RCC 7860 (cell line): ENCODE data around the gene GRAMD4.
"Not testable (repeated sequence)": the region's sequence is repeated elsewhere in the genome, so short reads cannot be mapped to it uniquely, and the experiment has no call there.

Experiments used
- DNase-seq: peaks from one replicate; pipeline ENCODE4 v3.0.0-alpha.2; 2015; ENCODE audit warnings: low spot score
- FAIRE-seq: peaks from 2 replicates; lab custom pipeline; 2012; peaks lifted over from hg19 to GRCh38; lab: Jason Lieb, UNC

The GRAMD4 gene

DNA sequence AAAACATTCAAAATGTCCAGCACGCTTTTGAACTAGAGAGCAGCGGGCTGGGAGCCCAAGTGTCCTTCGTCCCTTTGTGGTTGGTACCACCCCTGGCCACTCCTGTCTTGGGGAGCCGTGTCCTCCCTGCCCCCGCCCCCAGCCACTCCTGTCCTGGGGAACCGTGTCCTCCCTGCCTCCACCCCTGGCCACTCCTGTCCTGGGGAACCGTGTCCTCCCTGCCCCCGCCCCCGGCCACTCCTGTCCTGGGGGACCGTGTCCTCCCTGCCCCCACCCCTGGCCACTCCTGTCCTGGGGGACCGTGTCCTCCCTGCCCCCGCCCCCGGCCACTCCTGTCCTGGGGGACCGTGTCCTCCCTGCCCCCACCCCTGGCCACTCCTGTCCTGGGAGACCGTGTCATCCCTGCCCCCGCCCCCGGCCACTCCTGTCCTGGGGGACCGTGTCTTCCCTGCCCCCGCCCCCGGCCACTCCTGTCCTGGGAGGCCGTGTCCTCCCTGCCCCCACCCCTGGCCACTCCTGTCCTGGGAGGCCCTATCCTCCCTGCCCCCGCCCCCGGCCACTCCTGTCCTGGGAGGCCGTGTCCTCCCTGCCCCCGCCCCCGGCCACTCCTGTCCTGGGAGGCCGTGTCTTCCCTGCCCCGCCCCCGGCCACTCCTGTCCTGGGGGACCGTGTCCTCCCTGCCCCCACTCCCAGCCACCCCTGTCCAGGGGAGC lies 14.9 kb downstream of the GRAMD4 start:
- DNase-seq, FAIRE-seq: not testable (repeated sequence)

DNA sequence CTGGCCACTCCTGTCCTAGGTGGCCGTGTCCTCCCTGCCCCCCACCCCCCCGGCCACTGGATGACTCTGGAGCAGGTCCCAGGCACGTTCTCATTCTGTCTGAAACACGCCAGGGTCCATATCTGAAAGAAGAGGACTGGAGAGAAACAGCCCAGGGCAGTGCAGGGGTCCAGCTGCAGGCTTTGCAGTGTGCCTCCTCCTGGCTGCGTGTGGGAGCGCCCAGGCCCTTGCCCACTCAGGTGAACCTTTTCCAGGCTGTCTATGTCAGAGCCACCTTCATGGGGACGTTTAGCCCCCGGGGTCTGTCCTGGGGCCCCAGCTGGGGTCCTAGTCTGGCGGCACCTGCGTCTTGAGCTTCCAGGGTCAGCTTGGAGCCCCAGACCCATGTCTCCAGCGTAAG lies 15.6 kb downstream of the GRAMD4 start:
- FAIRE-seq (no peak), DNase-seq (no peak)

DNA sequence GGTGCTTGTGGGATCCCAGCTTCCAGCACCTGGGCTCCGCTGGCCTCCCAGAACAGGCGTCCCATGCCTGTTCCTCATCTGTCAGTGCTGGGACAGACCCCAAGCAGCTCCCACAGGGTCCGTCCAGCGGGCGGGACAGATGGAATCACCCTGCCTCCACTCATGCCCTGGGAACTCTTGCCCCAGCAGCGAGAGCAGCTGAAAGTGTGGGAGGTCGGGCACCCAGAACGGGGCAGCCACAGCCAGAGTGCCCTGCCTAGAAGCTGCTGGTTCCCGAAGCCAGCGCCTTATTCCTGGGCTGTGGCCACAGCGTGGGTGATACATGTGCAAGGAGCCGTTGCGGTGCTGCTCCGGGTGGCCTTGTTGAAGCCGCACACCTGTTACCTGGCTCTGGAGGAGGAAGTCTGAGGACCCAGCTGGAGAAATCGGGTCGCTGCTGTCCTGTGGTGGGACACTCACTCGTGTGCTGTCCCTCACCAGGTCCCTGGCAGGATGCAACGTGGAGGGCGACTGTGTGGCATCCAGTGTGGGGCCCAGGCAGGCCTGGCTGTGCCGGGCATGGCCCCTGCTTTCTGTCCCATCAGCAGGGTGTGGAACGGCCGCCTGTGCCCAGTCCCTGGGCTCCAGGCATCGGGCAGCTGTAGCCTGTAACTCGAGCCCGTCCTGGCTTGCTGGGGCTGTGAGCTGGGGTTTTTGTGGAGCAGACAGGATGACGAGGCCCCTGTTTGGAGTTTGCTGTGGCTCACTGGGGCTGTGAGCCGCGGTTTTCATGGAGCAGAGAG lies 16.2 kb downstream of the GRAMD4 start:
- no peak for DNase-seq
- no peak for FAIRE-seq

DNA sequence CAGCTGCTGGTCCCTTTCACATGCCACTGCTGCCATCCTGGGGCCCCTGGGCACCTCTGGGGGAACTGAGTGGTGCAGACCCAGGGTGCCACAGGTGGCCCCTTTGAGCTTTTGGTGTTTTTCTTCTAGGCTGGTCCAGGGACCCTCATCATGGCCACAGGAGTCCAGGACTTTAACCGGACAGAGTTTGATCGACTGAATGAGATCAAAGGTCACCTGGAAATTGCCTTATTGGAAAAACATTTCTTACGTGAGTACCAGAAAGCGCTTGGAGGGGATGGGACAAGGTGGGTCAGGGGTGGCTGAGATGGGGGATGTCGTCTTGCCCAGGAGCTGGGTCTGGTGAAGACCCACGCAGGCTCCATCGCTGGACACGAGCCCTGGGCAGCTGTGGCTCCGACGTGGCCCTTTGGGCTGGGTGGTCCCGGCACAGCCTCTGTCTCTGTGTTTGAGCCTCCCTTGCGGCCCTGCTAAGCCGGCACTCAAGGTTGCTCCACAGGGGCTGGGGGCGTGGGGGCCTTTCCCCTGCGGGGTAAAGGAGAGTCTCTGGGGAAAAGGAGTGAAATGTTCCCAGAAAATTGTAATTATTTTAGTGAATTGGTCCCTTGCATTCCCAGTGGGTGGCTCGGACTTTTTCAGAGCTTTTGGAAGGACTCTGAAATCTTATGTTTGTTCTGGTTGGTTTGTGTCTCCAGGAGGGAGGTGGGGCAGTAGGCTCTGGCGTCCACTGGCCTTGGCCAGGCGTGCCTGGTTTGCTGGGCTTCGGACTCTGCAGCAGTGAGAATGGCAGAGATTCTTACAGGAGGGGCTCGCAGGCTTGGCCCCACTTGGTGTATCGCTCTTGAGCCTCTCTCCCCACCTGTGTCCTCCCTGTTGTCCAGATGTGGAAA lies 17.8 kb downstream of the GRAMD4 start:
- DNase-seq (no peak), FAIRE-seq (no peak)

DNA sequence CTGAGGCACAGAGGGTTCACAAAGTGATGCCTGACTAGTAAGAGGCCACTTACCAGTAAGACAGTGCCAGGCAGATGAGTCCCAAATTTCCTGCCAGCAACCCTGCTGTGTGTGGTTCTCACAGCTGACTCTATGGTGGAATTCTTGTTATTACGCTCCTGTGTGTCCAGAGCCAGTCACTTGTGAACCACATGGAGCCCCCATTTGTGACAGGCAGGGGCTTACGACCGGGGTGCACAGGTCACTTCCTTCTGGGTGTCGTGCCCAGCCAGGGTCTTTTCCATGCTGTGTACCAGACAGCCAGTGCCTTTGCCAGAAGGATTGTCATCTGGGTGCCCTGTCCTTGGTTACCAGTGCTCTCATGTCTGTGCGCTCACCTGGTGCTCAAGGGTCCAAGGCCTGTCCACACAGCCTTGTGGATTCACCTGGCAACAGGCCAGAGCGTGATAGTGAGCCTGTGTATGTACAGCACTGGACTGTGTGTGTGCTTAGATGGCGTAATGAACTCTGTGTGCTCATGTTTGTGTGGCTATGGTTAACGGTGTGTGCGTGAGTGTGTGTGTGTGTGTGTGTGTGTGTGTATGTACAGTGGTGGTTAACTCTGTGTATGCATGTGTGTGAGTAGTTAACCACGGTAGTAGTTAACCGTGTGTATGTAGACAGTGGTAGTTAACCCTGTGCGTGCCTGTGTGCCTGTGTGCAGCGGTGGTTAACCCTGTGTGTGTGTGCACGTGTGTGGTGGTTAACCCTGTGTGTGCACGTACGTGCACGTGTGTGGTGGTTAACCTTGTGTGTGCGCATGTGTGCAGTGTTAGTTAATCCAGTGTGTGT lies 18.6 kb downstream of the GRAMD4 start:
- FAIRE-seq = no peak

DNA sequence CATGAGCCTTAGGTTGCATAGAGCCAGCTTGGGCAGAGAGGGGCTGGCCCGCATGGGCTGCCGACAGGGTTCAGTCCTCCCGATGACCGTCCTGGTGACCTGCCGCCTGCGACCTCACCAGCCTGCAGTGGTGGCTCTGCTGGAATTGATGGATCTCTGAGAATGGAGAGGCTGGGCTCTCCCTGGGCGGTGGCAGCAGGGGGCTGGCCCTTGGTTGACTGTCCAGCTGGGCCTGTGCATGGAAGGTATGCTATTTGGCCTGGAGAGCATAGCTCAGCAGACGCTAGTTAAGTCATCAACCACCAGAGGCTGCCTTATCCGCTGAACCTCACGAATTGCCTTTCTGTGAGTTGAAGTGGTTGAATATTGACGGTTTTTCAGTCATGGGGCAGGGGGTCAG lies 19.7 kb downstream of the GRAMD4 start:
- no peak for DNase-seq
- FAIRE-seq = no peak

More for the DNA sequence above, 18.6 kb downstream of the GRAMD4 start:
- no peak for DNase-seq

DNA sequence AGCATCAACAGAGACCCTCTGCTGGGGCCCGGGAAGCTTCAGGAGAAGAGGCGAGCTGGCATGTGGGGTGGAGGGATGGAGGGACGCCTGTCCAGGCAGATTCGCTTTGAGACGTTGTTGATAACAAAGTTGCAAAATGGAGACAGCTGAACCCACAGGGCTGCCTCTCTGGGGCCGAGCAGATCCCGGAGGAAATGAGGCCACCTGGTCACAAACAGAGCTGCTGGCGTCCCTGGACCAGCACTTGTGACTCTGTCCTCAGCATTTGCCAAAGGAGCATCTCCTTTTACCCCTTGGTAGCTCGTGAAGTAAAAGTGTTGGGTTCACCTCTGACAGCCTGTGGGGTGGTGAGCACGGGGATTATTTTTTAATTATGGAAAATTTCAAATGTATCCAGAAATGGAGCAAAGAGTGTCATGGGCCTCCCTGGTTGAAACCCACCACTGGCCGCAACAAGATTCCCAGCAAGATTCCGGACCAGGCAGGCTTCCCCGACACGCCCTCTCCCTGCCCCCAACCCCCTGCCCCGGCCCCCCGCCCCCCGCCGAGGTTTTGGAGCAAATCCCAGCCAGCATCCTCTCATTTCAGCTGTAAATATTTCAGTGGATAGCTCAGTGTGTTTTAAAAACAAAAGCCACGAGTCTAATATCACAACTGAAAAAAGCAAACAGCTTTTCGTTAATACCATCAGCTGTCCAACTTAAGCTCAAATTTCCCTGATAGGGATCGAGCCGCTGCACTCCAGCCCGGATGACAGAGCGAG lies 20.3 kb downstream of the GRAMD4 start:
- FAIRE-seq (no peak), DNase-seq (no peak)

DNA sequence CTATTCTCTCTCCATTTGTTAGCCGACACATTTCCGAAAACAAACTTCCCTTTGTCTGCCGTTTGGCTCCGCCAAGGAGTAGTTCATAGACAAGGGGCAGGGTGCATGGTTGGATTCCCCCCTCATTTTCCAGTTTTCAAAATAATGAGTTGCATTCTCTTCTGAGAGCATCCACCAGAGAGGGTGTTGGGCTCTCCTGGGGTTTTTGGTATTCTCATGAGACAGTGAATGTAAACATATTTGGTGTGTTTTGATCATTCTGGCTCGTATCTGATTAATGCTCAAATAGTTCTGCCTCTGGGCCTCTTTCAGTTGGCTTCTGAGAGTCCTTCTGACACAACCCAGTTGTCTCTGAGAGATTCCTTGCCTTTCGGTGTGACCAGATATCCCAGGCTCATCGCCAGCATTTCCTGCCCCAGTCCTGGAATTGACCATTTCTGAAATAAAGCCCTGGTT lies 21.7 kb downstream of the GRAMD4 start:
- no peak for FAIRE-seq
- DNase-seq = no peak

DNA sequence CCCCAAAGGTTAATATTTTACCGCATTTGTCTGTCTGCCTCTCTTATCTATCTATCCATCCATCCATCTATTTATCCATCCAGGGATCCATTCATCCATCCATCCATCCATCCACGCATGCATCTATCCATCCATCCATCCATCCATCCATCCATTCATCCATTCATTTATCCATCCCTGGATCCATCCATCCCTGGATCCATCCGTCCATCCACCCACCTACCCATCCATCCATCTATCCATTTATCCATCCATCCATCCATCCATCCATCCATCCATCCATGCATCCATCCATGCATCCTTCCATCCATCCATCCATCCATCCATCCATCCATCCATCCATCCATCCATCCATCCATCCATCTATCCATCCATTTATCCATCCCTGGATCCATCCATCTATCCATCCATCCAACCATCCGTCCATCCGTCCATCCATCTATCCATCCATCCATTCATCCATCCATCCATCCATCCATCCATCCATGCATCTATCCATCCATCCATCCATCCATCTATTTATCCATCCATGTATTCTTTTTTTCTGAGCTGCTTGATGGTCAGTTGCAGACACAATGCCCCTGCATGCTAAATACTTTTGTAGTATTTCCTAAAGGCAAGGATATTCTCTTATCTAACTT lies 22.8 kb downstream of the GRAMD4 start:
- DNase-seq, FAIRE-seq: not testable (repeated sequence)

DNA sequence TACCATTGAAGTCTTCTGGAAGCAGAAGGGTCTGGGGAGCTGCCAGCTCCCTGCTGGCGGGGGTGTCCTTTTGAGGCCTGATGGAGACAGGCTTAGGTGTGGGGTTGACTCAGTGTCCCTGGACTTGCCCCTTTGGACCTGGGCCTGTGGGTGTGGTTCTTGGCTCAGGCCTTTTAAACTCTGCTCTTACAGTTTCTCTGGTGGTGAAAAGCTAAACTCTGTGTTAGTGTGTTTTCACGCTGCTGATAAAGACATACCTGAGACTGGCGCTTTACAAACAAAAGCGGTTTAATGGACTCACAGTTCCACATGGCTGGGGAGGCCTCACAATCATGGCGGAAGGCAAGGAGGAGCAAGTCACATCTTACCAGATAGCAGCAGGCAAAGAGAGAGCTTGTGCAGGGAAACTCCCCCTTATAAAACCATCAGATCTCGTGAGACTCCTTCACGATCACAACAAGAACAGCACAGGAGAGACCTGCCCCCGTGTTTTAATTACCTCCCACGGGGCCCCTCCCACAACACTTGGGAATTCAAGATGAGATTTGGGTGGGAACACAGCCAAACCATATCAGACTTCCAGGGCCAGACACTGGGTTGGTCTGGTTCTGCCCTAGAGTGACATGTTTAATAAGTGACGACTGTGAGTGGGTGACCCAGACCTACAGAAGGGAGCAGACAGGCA lies 26.5 kb downstream of the GRAMD4 start:
- DNase-seq = no peak
- no peak for FAIRE-seq

DNA sequence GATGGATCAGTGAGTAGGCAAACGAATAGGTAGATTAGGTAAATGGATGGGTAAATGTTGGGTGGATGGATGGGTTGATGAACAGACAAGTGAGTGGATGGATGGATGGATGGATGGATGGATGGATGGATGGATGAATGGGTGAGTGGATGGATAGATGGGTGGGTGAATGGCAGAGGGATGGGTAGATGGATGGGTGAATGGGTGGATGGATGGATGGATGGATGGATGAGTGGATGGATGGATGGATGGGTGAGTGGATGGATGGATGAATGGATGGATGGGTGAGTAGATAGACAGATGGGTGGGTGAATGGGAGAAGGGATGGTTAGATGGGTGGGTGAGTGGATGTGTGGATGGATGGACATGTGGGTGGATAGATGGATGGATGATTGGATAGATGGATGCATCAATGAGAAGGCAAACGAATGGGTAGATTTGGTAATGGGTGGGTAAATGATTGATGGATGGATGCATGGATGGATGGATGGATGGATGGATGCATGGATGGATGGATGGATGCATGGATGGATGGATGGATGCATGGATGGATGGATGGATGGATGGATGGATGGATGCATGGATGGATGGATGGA lies 28.1 kb downstream of the GRAMD4 start:
- DNase-seq = not testable (repeated sequence)

DNA sequence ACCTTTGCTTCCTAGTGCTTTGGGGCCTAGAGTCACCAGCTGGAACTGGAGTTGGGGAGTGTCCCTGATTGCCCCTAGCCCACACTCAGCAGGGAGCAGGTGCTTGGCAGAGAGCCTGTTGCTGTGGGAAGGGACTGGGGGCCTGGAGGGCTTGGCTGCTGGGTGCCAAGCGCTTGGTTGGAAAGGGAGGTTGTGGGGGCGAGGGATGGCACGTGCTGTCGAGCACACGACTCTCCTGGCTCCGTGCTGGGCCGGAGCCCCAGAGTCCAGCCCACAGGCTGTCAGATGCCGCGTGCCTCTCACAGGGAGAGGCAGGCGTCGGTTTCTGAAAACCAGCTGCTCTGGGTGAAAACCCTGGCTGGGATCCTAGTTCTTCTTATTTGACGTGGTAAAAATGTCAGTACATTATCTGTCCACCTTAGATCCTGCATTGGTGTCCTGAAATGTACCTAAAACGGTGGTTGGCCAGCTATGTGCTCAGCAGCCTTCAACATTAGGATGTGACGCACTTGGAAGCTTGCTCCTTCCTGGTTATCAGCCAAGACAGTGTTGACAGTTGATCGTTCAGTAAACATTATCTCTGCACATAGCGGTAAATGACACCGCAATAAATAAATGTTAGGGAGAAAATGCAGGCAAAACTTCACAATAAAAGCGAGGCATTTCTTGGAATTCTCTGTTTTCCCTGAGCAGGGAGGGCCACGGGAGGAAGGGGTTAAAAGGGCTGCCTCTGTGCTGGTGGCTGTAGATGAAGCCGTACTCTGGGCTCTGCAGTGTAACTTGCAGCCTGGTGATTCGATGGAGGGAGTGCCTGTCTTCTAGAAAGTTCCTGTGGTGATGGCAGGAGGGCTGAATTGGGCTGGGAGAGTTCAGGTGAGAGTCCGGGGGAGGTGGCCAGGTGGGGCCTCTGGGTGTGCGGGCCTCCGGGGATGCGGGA lies 29.2 kb downstream of the GRAMD4 start:
- DNase-seq = no peak
- no peak for FAIRE-seq

More for the DNA sequence above, 28.1 kb downstream of the GRAMD4 start:
- FAIRE-seq = not testable (repeated sequence)

DNA sequence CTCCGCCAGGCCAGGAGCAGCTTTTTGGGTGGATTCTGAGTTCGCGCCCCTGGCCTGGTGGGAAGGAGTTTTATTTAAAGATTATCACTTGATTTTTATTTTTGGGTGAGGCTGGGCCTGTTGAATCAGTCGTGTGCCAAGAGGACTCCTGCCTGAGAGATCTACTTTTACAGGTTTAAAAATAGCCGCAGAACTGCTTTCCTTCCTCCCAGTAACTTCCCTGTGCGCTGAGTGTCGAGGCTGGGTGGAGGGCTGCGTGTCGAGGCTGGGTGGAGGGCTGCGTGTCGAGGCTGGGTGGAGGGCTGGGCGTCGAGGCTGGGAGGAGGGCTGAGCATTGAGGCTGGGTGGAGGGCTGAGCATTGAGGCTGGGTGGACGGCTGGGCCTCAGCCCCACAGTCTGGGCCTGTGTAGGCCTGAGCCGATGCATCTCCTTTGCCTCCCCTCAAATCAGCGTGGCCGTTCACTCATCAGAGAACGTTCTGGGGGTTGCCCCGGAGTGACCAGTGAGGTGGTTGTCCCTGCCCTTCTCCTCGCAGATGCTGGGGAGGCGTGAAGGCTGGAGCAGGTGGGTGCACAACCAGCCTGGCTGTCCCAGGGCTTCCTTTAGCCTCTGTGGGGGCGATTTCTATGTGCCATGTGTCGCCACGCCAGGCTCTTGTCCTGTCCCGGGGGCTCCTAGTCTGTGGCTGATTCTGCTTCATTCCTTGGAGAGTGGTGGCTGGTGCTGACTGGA lies 30.1 kb downstream of the GRAMD4 start:
- FAIRE-seq (no peak), DNase-seq (no peak)

DNA sequence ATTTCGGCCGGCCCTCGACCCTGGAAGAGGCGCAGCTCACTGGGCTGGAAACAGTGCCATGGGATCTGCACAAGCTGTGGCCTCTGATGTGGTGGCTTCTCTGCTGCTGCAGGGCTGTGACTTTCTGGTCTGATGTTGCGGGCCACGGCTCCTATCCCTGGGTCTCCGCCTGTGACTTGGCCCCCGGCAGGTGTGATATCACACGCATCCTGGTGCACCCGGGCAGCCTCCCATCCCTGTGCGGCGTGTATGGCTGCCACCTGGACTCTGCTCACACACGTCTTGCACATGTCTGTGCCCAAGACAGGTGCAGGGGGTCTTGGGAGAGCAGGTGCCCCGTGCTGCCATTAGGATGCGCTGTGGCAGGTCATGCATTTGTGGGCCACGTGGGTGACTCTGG lies 31.1 kb downstream of the GRAMD4 start:
- DNase-seq (no peak), FAIRE-seq (no peak)

DNA sequence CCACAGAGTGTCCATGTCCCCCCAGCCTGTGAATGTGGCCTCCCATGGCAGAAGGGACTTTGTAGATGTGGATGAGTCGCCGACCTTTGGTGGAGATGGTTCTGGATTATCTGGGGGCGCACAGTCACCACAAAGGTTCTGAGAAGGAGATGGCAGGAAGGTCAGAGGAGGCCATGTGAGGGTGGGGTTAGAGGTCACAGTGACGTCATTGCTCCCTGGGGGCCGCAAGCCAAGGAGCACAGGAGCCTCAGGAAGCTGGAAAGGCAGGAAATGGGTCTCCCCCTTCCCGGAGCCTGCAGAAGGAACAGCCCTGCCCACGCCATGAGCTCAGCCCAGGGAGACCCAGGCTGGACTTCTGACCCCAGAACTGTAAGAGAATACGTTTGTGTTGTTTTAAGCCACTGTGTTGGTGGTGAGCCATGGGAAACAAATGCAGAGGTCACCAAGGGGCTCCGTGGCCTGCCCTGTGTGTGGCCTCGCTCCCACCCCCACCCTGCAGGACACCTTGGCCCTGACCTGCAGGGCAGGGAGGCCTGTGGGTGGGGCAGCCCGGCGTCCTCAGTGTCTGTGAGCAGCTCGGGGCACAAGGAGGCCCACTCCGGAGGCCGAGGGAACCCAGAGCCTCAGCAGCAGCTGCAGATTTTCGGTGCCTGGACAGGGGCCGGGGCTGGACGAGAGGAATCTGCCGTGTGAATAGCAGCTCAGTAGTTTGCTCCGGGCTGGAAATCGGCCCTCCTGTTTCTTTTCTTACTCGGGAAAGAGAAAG lies 32.1 kb downstream of the GRAMD4 start:
- no peak for FAIRE-seq

More for the DNA sequence above, 32.1 kb downstream of the GRAMD4 start:
- DNase-seq = peak; percentile 47
